Spleen (tissue), 7 donors: ENCODE results near the gene NDRG3.

Experiments used
- CTCF ChIP-seq, 11 experiments: fragments of 200-600 bp in 7 of 11; fragments of 450-650 bp in 4 of 11; sonication (generic) in 4 of 11; IDR thresholded peaks in 8 of 11; conservative IDR thresholded peaks in 3 of 11; 1 replicate in 7 of 11; 2 replicates in 4 of 11; pipeline versions ENCODE4 v1.4.0 to v1.8.0; 2016 to 2021; ENCODE audit warnings: antibody characterized with exemption in 11 of 11, inconsistent platforms in 4 of 11, mild to moderate bottlenecking in 1 of 11
- POLR2A ChIP-seq, 3 donors: fragments of 450-650 bp; IDR thresholded peaks; one replicate each; pipeline ENCODE4 v1.5.1; 2017; ENCODE audit warnings: antibody characterized with exemption in 3 of 3, mild to moderate bottlenecking in 1 of 3
- POLR2AphosphoS5 ChIP-seq, 3 donors: sonication (generic); formaldehyde crosslinking; IDR thresholded peaks; one replicate each; pipeline ENCODE4 v1.5.1; 2017; ENCODE audit warnings: antibody characterized with exemption in 3 of 3
- donor health status: DM: no; HTN: no; CAD: no; lungs with moderate emphysema.
- donor health status: DM: no; HTN: no; CAD: no.
- donor health status: DM: no; HTN: no; CAD: no.

DNA sequence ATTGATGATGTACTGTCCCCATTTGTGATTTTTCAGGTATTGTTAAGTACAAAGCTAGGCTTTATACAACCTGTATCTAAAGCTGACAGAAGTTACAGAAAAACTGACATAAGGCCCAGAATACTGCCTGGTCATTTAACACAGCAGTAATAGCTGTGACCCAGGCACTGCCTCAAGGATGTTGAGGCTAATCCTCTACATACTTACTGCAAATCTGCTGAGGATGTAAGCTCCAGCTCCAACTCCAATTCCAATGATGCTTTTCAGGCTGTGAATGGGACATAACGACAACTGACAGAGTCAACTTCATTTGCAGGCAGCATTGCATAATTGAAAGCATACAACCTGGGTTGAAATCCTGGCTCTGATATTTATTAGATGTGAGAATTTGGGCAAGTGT lies 63.6 kb downstream of the NDRG3 start:
- TF ChIP-seq CTCF (IDR thresholded peaks at IDR 0.05 in 8 of 11, conservative IDR thresholded peaks at IDR 0.05 in 3 of 11): no peak
- TF ChIP-seq POLR2A (IDR thresholded peaks at IDR 0.05): no peak
- no peak for TF ChIP-seq POLR2AphosphoS5 (IDR thresholded peaks at IDR 0.05)
